Body of pancreas (tissue), 4 donors: ENCODE results near the gene TSPO2. TPM values are rescaled to one million over a fixed set of nuclear protein-coding genes. Genes with fewer than 3 reads are reported as not detected.

Experiments used
- ATAC-seq: fragments of 150-250 bp; one replicate; pipeline ENCODE4 v1.9.1; 2016
- DNase-seq, 4 donors: peaks; one replicate each; pipeline ENCODE4 v3.0.0-alpha.2; 2019
- H3K27ac ChIP-seq, 4 donors: fragments of 200-600 bp; sonication (generic); 1 replicate in 3 of 4; 2 replicates in 1 of 4; pipeline versions ENCODE4 v1.5.1 to v1.6.1; 2016 to 2019; ENCODE audit warnings: mild to moderate bottlenecking in 1 of 4, mixed read lengths in 1 of 4, moderate library complexity in 1 of 4
- H3K27me3 ChIP-seq, 2 donors: fragments of 200-600 bp; sonication (generic); one replicate each; pipeline ENCODE4 v1.6.0; 2016; ENCODE audit warnings: mild to moderate bottlenecking in 1 of 2
- H3K36me3 ChIP-seq, 2 donors: fragments of 200-600 bp; sonication (generic); replicated peaks in 1 of 2; 2 replicates each; pipeline ENCODE4 v1.5.1; 2016; ENCODE audit warnings: low read depth in 2 of 2; ENCODE audit not compliant: insufficient read depth in 1 of 2
- H3K4me1 ChIP-seq: fragments of 200-600 bp; sonication (generic); one replicate; pipeline ENCODE4 v1.6.0; 2016
- H3K4me3 ChIP-seq, 2 donors: fragments of 200-600 bp; sonication (generic); 1 replicate in 1 of 2; 2 replicates in 1 of 2; pipeline ENCODE4 v1.5.1; 2016 to 2019
- H3K9me3 ChIP-seq, 3 donors: fragments of 200-600 bp; sonication (generic); 1 replicate in 2 of 3; 2 replicates in 1 of 3; pipeline ENCODE4 v1.5.1; 2016
- POLR2A ChIP-seq, 3 donors: fragments of 450-650 bp; IDR thresholded peaks; one replicate each; pipeline ENCODE4 v1.6.1; 2016; ENCODE audit warnings: antibody characterized with exemption in 3 of 3, mild to moderate bottlenecking in 2 of 3
- WGBS, 2 donors: methylation state at CpG; one replicate each; pipeline ENCODE4 v1.1.5; 2017; 5-methylcytosine and 5-hydroxymethylcytosine counted together
- intact Hi-C: fragments of 100-400 bp; cut with DNase I; formaldehyde crosslinking; loops from one replicate; pipeline ENCODE4 v1.15.1; 2023
- total RNA-seq, 2 donors: library from RNA; depleted of rRNA; stranded (reverse); fragments of >200 nt; gene quantifications; one replicate each; pipeline ENCODE4 v1.1.0, GENCODE V29; 2016
- TF ChIP-seq, protein P1 (sequence below), 7 experiments: fragments of 450-650 bp in 4 of 7; fragments of 200-600 bp in 3 of 7; sonication (generic) in 3 of 7; IDR thresholded peaks; one replicate each; pipeline ENCODE4 v1.5.1; 2016 to 2019; ENCODE audit warnings: antibody characterized with exemption in 7 of 7

TSPO2 gene
- total RNA-seq, 2 donors from 2014 or later: not detected

DNA sequence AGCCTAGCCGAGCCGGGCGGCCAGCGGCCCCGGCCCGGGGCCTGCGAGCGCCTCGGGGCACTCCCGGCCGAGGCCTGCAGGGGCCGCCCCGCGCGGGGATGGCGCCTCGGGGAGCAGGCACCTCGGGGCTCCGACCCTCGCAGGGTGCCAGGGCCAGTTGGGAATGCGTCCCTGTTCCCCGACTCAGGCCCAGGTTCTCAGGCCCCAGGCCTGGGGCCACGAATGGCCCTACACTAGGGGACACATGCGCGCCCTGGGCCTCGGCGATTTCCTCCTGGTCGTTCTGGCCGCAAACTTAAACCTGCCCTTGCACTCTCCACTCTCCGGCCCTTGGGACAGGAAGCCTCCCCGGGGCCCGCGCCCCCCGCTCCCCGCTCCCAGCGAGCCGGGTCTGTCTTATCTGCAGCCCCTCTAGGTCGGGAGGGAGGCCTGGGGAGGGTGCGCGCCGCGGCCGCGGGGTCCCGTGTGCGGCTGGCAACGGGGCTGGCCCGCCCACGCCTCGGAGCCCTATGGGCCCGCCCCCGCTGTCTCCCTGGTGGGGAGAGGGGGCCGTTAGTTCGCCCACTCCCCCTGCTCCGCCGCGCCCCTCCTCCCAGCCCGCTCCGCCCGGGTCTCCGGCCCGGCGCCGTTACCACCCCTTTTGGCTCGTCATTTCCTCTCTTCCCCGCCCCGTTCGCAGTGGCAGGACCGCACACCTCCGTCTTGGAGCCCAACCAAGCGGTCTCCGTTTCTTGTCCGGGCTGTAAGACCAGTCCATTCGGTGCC lies 31.1 kb downstream of the TSPO2 start:
- Histone ChIP-seq H3K4me1 (peaks cover 45% of the 10 kb centered on the region), H3K27me3 (no peaks in the 10 kb centered on the region), H3K27ac (peak overlapping the region; percentile 97 to 100 (median 100)), H3K4me3 (peak overlapping the region; percentile 76 to 83), H3K36me3 (no peaks in the 10 kb centered on the region), H3K9me3 (no peaks in the 10 kb centered on the region)
- ATAC-seq (peak; percentile 33), DNase-seq (peak; percentile 89 to 93 (median 92))
- peak; percentile 66 to 85 (median 77) for TF ChIP-seq POLR2A (IDR thresholded peaks at IDR 0.05)
- TF ChIP-seq, protein P1, sequence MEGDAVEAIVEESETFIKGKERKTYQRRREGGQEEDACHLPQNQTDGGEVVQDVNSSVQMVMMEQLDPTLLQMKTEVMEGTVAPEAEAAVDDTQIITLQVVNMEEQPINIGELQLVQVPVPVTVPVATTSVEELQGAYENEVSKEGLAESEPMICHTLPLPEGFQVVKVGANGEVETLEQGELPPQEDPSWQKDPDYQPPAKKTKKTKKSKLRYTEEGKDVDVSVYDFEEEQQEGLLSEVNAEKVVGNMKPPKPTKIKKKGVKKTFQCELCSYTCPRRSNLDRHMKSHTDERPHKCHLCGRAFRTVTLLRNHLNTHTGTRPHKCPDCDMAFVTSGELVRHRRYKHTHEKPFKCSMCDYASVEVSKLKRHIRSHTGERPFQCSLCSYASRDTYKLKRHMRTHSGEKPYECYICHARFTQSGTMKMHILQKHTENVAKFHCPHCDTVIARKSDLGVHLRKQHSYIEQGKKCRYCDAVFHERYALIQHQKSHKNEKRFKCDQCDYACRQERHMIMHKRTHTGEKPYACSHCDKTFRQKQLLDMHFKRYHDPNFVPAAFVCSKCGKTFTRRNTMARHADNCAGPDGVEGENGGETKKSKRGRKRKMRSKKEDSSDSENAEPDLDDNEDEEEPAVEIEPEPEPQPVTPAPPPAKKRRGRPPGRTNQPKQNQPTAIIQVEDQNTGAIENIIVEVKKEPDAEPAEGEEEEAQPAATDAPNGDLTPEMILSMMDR (IDR thresholded peaks at IDR 0.05): peak in 6 of 7 experiments; percentile 30 to 60 (median 37)
- WGBS, 2 donors: 0% methylated on average over 18 to 60 of the region's 74 CpGs
- intact Hi-C loops: no loop called here

- Histone ChIP-seq H3K36me3 (peaks cover 0 to 2% of the 10 kb centered on the region in 2 donors), H3K27me3 (no peaks in the 10 kb centered on the region), H3K27ac (peak overlapping the region; percentile 97 to 100 (median 100)), H3K4me3 (peak overlapping the region; percentile 76 to 83), H3K9me3 (no peaks in the 10 kb centered on the region), H3K4me1 (peaks cover 45% of the 10 kb centered on the region)
- intact Hi-C loops: no loop called here
- whole genome bisulfite sequencing, 2 donors: 2% methylated on average over 11 of the region's 11 CpGs
- no peak for ATAC-seq
- no peak for DNase-seq
- TF ChIP-seq, protein P1 (IDR thresholded peaks at IDR 0.05): no peak
- TF ChIP-seq POLR2A (IDR thresholded peaks at IDR 0.05): no peak
These were observed 31.9 kb downstream of the TSPO2 start for GRCh38 chr6:41073968-41074691.

DNA sequence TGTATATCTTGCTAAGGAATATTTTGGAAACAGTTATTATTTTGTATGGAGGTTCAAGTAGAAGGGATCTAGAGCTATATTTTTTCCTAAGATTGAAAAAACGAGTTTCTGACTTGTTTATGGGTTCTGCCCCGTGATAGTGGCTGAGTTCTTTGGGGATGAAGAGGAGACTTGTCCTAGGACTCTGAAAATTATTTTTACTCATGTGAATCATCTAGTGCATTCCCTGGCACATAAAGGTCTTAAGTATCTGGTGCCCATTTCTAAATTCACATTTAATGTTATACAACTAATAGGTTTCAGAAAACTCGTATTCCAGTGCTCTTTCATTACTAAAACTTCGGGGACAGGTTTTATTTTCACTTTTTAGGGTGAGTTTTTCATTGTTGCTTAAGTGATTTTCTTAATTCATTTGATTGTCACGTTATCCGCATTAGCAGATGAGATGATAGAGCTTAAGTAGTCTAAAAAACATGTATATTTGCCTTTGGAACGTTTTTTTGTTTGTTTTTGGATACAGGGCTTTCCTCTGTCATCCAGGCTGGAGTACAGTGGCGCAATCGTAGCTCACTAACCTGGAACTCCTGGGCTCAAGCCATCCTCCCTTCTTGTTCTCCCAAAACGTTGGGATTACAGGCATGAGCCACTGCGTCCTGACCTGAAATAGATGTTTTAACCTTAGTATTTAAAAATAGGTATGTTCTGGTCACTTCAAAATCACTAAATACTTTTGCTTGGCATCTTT lies 32.6 kb downstream of the TSPO2 start:
- 23 to 35% methylated on average over 11 of the region's 11 CpGs for WGBS, 2 donors
- Histone ChIP-seq H3K4me3 (no peak overlapping the region), H3K27me3 (no peaks in the 10 kb centered on the region), H3K27ac (peak overlapping the region in 3 of 4 donors; percentile 99 to 100 (median 100)), H3K36me3 (peaks cover 0 to 2% of the 10 kb centered on the region in 2 donors), H3K4me1 (peaks cover 45% of the 10 kb centered on the region), H3K9me3 (no peaks in the 10 kb centered on the region)
- intact Hi-C loops: no loop called here
- DNase-seq: peak in 1 of 4 donors; percentile 27
- no peak for ATAC-seq
- TF ChIP-seq, protein P1 (IDR thresholded peaks at IDR 0.05): no peak
- no peak for TF ChIP-seq POLR2A (IDR thresholded peaks at IDR 0.05)

DNA sequence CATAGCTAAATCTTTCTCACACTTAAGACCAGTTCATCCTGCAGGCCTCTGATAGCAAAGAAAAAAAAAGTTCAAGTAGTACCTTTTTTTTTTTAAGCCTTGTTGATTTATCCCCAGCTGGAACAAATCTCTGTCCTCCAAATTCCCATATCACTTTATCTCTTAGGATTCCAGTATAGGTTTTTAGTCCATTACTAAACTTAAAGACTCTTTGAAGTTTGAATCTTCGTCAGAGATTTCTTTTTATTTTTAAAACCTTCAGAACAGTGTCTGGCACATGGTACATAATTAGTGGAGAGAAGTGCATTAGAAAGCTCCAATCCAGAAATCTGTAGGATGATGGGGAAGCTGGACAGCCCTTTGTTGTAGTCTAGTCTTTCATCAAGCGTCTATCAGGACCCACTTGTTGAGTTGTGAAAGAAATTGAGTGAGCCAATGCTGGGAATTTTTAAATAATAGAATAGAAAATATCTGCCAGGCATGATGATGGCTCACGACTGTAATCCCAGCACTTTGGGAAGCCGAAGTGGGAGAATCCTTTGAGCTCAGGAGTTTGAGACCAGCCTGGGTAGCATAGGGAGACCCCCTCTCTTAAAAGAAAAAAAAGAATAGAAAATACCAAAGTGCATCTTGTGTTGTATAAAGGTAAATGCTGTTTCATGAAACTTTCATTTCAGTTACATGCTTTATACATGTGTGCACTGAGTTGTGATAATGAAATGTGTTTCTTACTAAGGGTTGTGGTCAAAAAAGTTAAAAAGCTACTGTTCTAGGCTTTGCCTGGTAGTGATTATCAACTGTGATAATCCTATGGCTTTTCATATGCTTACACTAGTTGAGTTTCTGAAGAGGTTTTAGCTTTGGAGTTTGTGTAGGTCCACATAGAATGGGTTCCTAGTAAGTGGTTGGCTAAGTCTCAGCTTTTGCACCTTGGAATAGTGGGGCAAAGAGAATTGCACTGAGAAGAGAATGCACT lies 33.7 kb downstream of the TSPO2 start:
- no peak overlapping the region for H3K4me3 ChIP-seq
- TF ChIP-seq POLR2A (IDR thresholded peaks at IDR 0.05): no peak
- TF ChIP-seq, protein P1 (IDR thresholded peaks at IDR 0.05): no peak
- 81 to 82% methylated on average over 4 of the region's 4 CpGs for WGBS, 2 donors
- no peaks in the 10 kb centered on the region for H3K27me3 ChIP-seq
- intact Hi-C loops: no loop called here
- H3K4me1 ChIP-seq: peaks cover 37% of the 10 kb centered on the region
- DNase-seq (no peak), ATAC-seq (no peak)
- no peaks in the 10 kb centered on the region for H3K9me3 ChIP-seq
- peak overlapping the region in 2 of 4 donors; percentile 99 to 100 for H3K27ac ChIP-seq
- H3K36me3 ChIP-seq: peaks cover 0 to 2% of the 10 kb centered on the region in 2 donors
